Stimulated activated CD8-positive, alpha-beta memory T cell treated with anti-CD3 and anti-CD28 coated beads, Interleukin-4, amount 100 ng/mL, for 4 hours (primary cell): ENCODE results near the gene FA2H.
A peak's percentile ranks its signal among the peaks of the same experiment; 100 is the strongest.
"Not testable (repeated sequence)": the region's sequence is repeated elsewhere in the genome, so short reads cannot be mapped to it uniquely, and the experiment has no call there.

Experiments used
- DNase-seq, 2 donors: peaks; one replicate each; pipeline ENCODE4 v3.0.0-alpha.2; 2020; ENCODE audit warnings: low read depth in 2 of 2, low spot score in 1 of 2

Gene FA2H, protein sequence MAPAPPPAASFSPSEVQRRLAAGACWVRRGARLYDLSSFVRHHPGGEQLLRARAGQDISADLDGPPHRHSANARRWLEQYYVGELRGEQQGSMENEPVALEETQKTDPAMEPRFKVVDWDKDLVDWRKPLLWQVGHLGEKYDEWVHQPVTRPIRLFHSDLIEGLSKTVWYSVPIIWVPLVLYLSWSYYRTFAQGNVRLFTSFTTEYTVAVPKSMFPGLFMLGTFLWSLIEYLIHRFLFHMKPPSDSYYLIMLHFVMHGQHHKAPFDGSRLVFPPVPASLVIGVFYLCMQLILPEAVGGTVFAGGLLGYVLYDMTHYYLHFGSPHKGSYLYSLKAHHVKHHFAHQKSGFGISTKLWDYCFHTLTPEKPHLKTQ

DNA sequence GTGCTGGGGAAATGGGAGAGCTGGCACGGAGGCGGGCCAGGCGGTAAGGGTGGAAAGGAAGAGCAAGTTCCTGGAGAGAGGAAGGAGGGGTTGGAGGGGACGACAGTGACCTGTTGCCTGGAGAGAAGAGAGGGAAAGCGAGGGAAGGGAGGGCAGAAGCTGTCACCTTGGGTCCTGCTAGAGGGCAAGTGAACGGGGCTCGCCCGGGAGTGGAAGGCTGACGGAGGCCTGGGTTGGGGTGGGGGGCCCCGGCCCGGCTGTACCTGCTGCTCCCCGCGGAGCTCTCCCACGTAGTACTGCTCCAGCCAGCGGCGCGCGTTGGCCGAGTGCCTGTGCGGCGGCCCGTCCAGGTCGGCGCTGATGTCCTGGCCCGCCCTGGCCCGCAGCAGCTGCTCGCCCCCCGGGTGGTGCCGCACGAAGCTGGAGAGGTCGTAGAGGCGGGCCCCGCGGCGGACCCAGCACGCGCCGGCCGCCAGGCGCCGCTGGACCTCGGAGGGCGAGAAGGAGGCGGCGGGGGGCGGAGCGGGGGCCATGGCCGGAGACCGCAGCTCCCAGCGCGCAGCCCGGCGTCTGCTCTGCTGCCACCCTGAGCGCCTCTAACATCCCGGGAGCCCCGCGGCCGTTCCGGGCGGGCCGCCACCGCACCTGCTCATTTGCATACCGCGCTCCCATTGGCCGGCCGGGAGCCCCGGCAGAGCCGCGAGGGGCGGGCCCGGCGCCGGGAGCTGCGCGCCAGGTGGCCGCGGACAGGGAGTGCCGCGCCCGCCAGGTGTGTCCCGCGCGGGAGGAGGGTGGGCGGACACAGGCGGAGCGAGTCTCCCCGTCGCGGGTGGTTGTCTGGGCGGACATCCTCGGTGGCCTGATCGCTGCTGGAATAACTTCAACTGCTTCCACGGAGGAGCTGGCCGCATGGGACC lies at the start of gene FA2H:
FA2H (minus strand) TSS at position 598 of the 917 bp plus-strand sequence; CDS start at position 533, 65 bp downstream.
- DNase-seq, result no peak

DNA sequence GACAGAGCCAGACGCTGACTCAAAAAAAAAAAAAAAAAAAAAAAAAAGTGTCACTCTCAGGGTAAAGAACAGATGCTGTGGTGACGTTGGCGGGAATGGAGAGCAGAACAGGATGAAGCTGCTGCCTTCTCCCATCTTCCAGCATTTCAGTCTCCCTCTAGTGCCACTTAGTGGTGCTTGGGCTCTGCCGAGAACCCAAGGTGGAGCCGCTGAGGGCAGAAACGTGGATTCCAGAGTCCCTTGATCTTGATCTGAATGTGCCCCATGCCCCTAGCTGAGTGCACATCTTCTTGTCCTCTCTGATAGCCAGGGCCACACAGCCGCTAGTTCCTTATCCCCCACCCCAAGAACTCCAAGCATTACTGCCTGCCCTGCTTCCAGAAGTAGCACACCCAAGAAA lies 43.2 kb upstream of the FA2H start:
- DNase-seq, result no peak

DNA sequence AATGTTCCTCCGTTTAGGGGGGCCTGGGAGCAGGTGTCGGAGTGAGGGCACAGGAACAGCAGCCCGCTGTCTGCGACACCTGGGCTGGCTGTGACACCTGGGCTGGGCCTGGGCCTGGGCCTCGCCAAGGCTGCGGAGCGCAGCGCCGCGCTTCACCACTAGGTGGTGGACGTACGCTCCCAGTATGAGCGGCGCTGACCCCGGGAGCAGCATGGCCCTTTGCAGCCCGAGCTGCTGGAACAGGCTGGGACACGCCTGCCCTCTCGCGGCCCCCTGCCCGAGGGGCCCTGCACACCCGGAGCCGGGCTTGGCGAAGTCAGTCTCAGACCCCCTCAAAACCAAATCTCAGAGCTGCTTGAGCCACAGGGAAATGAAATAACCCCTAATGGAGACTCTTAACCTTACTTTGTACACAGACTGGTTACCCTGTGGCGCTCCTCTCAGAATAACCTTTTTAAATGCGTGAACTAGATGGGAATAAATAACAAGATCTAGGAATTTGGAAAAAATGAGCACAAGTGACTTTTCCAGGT lies 38.6 kb upstream of the FA2H start:
- DNase-seq, result peak; percentile 24 to 28

DNA sequence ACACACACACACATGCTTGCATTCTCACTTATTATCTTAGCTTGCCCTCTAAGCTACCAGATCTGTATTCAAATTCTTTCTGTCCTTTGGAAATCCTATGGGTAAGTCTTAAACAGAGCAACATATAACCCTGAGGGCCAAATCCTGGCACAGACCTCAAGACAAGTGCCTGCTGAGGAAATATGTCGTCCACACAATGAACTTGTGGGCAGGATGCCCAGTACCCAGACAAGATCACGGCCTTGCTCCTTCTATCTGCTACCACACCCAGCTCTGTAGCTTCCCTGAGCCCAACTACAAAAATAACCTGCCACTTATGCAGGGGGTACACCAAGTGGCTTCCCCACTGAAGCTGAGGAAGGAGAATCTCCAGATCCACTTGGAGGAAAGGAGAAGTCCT lies 37.3 kb upstream of the FA2H start:
- no peak for DNase-seq

DNA sequence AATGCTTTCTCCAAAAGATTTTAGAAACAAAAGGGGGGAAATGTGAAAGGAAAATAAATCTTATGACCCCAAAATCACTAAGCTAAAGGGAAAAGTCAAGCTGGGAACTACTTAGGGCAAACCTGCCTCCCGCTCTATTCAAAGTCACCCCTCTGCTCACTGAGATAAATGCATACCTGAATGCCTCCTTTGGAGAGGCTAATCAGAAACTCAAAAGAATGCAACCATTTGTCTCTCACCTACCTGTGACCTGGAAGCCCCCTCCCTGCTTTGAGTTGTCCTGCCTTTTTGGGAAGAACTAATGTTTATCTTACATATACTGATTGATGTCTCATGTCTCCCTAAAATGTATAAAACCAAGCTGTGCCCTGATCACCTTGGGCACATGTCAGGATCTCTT lies 36.6 kb upstream of the FA2H start:
- DNase-seq, result not testable (repeated sequence)

DNA sequence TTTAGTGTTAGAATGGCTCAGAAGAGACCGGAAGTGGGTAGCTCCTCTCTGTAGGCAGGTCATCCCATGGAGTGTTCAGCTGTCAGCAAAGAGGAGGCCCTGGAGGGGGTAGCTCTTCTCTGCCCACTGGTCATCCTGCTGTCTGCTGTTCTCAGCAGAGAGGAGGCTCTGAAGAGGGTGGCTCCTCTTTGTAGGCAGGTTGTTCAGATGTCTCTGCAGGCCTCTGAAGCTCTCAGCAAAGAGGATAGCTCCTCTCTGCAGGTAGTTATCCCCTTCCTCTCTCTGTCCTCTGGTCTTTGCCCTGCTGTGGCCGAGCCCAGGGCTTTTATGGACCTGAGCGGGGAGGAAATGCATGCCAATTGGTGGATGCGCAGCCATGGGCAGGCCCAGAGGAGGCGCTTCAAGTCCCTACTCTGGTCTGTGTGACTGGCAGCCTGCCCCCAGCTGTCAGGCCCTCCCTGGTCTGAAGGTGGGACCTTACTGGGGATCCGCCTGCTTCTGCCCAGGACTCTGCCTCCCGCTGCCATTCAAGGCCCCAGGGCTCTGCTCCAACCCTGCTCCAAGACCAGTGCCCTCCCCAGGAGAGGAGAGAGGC lies 32.5 kb upstream of the FA2H start:
- no peak for DNase-seq

DNA sequence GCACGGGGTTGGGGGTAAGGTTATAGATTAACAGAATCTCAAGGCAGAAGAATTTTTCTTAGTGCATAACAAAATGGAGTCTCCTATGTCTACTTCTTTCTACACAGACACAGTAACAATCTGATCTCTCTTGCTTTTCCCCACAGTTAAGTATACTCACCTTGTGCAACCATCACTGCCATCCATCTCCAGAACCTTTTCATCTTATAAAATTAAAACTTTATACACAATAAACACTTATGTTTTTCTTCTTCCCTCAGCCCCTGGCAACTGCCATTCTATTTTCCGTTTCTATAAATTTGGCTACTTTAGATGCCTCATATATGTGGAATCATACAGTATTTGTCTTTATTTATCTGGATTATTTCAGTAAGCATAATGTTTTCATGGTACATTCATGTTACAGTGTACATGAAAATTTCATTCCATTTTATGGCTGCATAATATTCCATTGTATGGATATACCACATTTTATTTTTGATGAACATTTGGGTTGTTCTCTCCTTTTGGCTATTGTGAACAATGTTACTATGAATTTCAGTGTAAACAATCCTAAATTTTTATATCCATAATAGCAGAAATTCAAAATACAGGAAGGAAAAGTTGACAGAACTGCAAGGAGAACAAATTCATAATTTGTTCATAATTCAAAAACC lies 25.7 kb upstream of the FA2H start:
- no peak for DNase-seq

DNA sequence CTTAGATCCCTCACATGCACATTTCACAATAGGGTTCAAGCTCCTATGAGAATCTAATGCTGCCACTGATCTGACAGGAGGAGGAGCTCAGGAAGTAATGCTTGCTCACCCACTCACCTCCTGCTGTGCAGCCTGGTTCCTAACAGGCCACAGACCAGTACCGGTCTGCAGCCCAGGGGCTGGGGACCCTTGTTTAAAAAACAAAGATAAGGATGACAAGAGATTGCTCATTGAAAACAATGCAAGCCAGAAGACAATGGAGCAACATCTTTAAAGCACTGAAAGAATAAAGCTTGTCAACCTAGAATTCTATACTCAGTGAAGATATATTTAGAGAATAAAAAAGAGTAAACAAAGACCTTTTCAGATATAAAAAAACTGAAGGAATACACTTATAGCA lies 22.8 kb upstream of the FA2H start:
- no peak for DNase-seq

DNA sequence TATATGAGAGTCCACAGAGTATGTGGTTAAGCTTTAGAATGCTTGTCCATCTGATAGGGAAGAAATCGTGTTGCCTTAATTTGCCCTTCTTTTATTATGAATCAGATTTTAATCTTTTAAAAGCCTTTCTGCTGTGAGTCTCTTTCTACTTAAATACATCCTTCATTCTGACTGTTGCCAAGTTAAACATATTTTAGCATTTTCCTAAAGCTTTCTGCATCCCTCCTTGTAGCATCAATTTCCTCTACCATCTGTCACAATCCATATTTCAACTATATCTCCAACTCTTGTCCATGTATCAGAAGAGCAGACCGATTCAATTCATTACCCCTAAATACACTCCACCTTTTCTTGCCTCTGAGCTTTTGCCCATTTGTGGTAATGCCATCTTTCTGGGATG lies 20.5 kb upstream of the FA2H start:
- no peak for DNase-seq

DNA sequence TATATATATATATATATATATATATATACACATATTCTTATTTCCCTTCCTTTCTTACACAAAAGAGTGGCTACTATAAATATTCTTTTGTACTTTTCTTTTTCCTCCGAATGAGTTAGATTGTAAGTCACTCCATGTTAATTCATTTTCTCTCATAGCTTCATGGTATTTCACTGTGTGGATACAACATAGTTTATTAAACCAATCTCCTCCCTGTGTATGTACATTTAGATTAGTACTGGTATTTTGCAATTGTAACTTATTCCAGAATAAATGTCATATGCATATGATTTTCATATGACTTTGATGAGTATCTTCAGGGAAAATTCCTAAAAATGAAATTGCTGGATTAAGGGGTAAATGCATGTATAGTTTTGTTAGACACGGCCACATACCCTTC lies 20.0 kb upstream of the FA2H start:
- no peak for DNase-seq

DNA sequence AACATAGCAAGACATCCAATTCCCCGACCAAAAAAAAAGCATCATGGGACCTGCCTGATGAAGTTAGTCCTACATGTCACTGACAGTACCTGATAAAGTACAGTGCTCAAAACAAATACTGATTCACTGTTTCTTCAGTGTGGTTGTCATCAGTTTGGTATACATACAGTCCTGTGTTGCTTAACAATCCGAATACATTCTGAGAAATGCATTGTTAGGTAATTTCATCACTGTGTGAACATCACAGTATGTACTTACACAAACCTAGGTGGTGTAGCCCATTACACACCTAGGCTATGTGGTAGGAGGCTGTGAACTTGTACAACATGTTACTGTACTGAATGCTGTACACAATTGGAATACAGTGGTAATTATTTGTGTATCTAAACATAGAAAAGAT lies 19.0 kb upstream of the FA2H start:
- no peak for DNase-seq

DNA sequence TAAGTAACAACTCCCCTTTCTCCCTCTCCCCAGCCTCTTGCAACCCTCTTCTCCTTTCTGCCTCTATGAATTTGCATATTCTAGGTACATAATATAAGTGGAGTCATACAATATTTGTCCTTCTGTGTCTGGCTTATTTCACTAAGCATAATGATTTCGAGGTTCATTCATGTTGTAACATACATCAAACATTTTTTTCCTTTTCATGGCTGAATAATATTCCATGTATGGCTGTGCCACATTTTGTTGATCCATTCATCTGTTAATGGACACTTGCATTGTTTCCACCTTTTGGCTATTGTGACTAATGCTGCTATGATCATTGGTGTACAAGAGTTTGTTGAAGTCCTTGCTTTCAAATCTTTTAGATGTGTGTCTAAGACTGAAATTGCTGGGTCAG lies 17.6 kb upstream of the FA2H start:
- no peak for DNase-seq

DNA sequence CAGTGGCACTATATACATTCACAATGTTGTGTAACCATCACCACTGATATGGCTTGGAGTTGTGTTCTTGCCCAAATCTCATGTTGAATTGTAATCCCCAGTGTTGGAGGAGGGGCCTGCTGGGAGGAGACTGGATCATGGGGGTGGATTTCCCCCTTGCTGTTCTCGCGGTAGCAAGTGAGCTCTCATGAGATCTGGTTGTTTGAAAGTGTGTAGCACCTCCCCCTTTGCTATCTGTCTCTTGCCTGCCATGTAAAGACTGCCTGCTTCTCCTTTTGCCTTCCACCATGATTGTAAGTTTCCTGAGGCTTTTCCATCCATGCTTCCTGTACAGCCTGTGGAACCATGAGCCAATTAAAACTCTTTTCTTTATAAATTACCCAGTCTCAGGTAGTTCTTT lies 17.1 kb upstream of the FA2H start:
- not testable (repeated sequence) for DNase-seq

DNA sequence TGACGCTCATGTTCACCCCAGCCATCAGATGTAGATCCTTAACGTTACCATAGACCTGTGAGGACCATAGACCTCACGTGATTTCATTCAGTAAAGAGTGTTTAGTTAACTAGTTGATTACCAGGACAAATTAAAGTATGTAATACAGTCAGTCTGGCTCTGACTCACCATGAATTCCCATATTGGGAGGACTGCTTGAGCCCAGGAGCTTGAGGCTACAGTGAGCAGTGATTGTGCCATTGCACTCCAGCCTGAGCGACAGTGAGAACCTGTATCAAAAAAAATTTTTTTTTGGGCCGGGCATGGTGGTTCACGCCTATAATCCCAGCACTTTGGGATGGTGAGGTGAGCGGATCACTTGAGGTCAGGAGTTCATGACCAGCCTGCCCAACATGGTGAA lies 13.5 kb upstream of the FA2H start:
- DNase-seq, result no peak

DNA sequence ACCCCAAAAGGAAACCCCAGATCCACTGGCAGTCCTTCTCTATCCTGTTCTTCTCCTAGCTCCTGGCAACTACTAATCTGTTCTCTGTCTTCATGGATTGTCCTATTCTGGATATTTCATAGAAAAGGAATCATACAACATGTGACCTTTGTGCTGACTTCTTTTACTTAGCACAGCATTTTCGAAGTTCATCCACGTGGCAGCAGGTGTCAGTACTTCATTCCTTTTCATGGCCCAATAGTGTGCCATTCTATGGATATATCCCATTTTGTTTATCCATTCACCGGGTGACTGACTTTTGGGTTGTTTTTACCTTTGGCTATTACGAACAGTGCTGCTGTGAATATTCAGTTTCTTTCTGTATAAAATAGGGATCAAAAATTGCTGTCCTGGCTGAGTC lies 10.4 kb upstream of the FA2H start:
- DNase-seq, result no peak

DNA sequence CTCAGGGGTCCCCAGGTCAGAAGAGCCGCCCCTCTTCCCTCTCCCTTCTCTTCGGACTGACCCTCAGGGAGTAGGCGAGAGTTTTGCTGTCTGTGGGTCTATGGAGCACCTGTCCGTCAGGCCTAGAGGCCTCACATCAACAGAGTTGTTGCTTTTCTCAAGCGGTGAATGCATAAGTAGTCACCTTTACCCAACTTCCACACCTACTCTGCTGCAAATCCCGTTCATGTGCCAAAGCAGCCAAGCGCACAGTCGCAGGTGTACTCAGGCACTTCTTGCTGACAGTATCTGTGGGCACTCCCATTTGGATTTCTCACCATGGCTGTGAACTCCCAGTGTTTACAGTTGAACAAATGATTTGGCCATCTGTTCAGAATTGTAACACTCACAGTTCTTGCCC lies 4.0 kb upstream of the FA2H start:
- no peak for DNase-seq

DNA sequence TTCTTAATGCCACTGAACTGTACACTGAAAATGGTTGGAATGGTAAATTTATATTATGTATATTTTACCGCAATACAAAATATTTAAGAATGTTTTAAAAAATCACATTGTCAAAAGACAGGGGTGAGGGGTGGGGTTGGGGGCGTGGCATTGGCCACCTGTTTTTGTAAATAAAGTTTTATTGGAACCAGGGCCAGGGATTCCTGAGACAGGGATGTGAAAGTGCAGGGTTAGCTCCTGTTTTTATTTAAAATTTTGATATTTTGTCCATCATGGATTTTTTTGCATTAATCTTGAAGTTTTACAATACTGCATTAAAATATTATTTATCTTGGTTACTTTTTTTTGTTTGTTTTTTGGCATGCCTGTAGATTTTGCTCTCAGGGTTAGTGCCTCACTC lies 2.3 kb upstream of the FA2H start:
- no peak for DNase-seq

DNA sequence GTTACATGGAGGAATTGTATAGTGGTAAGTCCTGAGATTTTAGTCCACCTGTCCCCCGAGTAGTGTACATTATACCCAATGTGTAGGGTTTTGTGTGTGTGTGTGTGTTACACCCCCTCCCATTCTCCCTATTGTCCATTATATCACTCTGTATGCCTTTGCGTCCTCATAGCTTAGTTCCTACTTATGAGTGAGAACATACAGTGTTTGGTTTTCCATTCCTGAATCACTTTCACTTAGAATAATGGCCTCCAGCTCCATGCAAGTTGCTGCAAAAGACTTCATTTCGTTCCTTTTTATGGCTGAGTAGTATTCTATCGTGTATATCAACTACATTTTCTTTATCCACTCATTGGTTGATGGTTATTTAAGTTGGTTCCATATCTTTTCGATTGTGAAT lies 635 bp upstream of the FA2H start:
- no peak for DNase-seq

DNA sequence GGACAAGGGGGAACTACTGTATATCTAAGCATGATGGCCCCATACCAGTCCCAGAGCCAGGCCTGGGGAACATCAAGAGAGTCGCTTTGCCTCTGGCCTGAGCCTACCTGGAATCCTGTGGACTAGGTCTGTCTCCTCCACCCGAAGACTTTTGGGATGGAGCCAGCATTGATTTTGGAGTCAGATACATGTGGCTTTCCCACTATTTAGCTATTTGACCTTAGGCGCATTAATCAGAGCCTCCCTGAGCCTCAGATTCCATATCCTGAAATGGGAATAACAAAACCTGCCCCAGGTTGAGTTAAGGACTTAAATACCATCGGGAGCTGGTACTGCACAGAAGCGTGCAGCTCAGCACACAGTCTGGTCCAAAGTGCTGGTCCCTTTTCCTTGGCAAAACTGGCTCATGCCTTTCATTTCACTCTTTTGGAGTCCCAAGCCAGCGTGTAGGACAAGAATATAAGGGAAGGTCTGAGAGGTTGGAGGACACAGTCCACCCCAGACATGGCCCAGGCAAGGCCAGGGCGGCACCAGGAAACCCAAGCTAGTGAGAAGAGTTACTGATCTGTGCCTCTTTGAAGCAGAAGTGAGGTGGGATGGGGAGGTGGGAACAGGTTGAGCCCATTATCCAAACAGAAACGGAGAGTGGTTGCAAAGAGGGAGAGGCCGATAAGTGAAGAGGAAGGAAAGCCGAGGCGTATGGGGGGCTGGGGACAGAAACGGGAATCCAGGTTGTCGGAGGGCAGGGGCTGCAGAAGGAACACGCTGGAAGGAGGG lies 986 bp downstream of the FA2H start:
- no peak for DNase-seq

DNA sequence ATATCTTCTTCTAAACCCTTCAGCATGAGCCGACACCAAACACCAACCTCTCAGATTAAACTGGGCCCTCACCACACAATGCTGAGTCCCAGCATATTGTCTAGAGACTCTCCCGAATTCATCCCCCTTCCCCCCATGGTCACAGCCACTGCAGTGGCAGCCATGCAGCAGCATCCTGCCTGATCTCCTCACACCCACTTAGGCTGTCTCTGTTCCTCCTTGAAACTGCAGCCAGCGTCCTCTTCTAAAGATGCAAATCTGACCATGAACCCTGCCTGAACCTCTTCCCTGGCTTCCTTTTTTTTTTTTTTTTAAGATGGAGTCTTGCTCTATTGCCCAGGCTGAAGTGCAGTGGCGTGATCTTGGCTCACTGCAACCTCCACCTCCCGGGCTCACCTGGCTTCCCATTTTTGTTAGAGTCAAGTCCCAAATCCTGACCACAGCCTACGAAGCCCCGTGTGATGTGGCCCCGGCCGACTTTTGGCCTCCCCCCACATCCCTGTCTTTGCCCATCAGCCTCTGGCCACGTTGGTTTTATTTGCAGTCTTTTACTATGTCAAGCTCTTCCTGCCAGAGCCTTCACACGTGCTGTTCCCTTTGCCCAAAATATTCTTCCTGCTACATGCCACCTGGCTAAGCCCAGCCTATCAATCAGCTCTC lies 2.8 kb downstream of the FA2H start:
- DNase-seq, result no peak
